ENCODE data around the gene TBC1D22B. TPM values are rescaled to one million over a fixed set of nuclear protein-coding genes. Genes with fewer than 3 reads are reported as not detected.

Gene TBC1D22B
- polyA plus RNA-seq, 2 of the 4 experiments (the other 2 are of a cell fraction) = 5.7 to 6.4 TPM

DNA sequence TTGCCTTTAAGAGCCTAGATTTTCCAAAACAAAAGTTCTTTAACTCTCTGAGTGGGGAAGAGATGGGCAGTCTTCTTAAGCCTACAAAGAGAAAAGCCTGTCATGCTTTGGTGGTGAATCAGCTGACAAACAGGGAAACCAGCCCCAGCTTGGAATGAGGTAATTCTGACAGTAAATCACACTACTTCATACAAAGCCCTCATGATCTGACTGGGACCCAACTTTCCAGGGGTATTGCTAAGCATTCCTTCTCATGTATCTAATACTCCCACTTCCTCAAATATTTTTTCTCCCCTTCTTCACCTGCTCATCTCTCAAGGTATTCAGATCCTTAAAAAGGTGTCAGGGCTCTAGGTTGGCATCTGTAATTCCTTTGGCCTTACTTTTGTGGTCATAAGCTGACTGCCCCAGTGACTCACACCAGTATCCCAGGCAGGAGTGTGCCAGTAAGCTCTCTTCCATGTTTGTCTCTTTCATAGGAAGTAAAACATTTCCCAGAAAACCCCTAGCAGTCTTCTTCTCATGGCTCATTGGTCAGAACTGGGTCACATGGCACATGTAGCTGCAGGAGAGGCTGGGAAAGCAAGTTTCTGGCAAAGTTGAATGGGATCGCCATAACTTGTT is 15.0 kb upstream of the TBC1D22B start:
- H3K27ac ChIP-seq = peak overlapping the region; percentile 93 to 94
- ChIA-PET POLR2A (interaction anchor here (0.6 to 1.5 kb wide), 3 partner anchors 15 to 221 kb away, joined by 3 to 10 read pairs (median 6); partner anchors contain the start of genes TBC1D22B and TMEM217), CTCF (interaction anchor here (1.2 to 3.0 kb wide), 4 partner anchors 32 to 357 kb away, joined by 3 to 10 read pairs (median 4); partner anchors contain the start of gene C6orf89)
- ATAC-seq = peak; percentile 77 to 81
- 13% methylated on average over 1 of the region's 1 CpG for WGBS (ENCODE audit: missing lambda C conversion rate)
- H3K4me1 ChIP-seq = peaks cover 79% of the 10 kb centered on the region
- H3K9me3 ChIP-seq = no peaks in the 10 kb centered on the region
- FAIRE-seq = no peak
- DNase-seq (ENCODE audit: low read depth in 1 of 2, low spot score in 1 of 2) = peak; percentile 52 to 90
- peak overlapping the region; percentile 59 for H3K4me2 ChIP-seq
- H3K4me3 ChIP-seq = 0 out of 3 replicates have a peak overlapping the region, but pooled peaks have one; percentile 19
- TF ChIP-seq NFE2L2 (conservative IDR thresholded peaks at IDR 0.05; ENCODE audit: low read length) (no peak), HOXB13 (CRISPR knock-in tag; IDR thresholded peaks at IDR 0.05; ENCODE audit: low read depth) (0 out of 2 replicates have a peak, but pooled peaks have one; percentile 38), MAX (IDR thresholded peaks at IDR 0.05) (peak; percentile 54), FOSL2 (IDR thresholded peaks at IDR 0.05) (no peak), FOSL2 (CRISPR knock-in tag; IDR thresholded peaks at IDR 0.05) (peak; percentile 70), HOXA7 (CRISPR knock-in tag; IDR thresholded peaks at IDR 0.05) (no peak), ZNF302 (CRISPR knock-in tag; IDR thresholded peaks at IDR 0.05) (no peak), KDM5A (IDR thresholded peaks at IDR 0.05) (no peak), KDM1A (IDR thresholded peaks at IDR 0.05; ENCODE audit: low read depth) (no peak), GATA3 (IDR thresholded peaks at IDR 0.05; ENCODE audit: borderline replicate concordance) (peak; percentile 63; the same call in 1 of the 2 replicates), SREBF2 (IDR thresholded peaks at IDR 0.05) (no peak), USF2 (IDR thresholded peaks at IDR 0.05) (peak; percentile 82), JUNB (IDR thresholded peaks at IDR 0.05) (peak; percentile 69; the same call in 1 of the 2 replicates), RFX5 (IDR thresholded peaks at IDR 0.05) (no peak), CHD2 (IDR thresholded peaks at IDR 0.05; ENCODE audit: low read length, partially characterized antibody) (no peak), BCL3 (IDR thresholded peaks at IDR 0.05) (0 out of 3 replicates have a peak, but pooled peaks have one; percentile 39), RAD21 (conservative IDR thresholded peaks at IDR 0.05 in 1 of 2, IDR thresholded peaks at IDR 0.05 in 1 of 2) (no peak), CBX2 (IDR thresholded peaks at IDR 0.05; ENCODE audit: borderline replicate concordance, low read depth) (no peak), PBX3 (IDR thresholded peaks at IDR 0.05) (no peak; the same call in 1 of the 2 replicates), FOXS1 (CRISPR knock-in tag; IDR thresholded peaks at IDR 0.05) (no peak), HEYL (CRISPR knock-in tag; IDR thresholded peaks at IDR 0.05) (no peak), NPAS2 (CRISPR knock-in tag; IDR thresholded peaks at IDR 0.05; ENCODE audit: borderline replicate concordance) (no peak), CEBPB (IDR thresholded peaks at IDR 0.05) (peak in 1 of 2 experiments; percentile 48; a peak in 1 of 4 replicates), POLR2AphosphoS2 (conservative IDR thresholded peaks at IDR 0.05; ENCODE audit: low read length) (no peak), E2F6 (IDR thresholded peaks at IDR 0.05; ENCODE audit: borderline replicate concordance, low read depth) (peak; percentile 33; the same call in 1 of the 2 replicates), ZC3H11A (IDR thresholded peaks at IDR 0.05) (no peak), HDAC2 (IDR thresholded peaks at IDR 0.05) (no peak), MAZ (IDR thresholded peaks at IDR 0.05; ENCODE audit: borderline replicate concordance, low read depth, low read length) (no peak), JUN (IDR thresholded peaks at IDR 0.05) (peak in 1 of 2 experiments; percentile 33; a peak in 1 of 5 replicates)
- TF ChIP-seq, protein P1, sequence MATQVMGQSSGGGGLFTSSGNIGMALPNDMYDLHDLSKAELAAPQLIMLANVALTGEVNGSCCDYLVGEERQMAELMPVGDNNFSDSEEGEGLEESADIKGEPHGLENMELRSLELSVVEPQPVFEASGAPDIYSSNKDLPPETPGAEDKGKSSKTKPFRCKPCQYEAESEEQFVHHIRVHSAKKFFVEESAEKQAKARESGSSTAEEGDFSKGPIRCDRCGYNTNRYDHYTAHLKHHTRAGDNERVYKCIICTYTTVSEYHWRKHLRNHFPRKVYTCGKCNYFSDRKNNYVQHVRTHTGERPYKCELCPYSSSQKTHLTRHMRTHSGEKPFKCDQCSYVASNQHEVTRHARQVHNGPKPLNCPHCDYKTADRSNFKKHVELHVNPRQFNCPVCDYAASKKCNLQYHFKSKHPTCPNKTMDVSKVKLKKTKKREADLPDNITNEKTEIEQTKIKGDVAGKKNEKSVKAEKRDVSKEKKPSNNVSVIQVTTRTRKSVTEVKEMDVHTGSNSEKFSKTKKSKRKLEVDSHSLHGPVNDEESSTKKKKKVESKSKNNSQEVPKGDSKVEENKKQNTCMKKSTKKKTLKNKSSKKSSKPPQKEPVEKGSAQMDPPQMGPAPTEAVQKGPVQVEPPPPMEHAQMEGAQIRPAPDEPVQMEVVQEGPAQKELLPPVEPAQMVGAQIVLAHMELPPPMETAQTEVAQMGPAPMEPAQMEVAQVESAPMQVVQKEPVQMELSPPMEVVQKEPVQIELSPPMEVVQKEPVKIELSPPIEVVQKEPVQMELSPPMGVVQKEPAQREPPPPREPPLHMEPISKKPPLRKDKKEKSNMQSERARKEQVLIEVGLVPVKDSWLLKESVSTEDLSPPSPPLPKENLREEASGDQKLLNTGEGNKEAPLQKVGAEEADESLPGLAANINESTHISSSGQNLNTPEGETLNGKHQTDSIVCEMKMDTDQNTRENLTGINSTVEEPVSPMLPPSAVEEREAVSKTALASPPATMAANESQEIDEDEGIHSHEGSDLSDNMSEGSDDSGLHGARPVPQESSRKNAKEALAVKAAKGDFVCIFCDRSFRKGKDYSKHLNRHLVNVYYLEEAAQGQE (IDR thresholded peaks at IDR 0.05) = no peak
- TF ChIP-seq, protein P2, sequence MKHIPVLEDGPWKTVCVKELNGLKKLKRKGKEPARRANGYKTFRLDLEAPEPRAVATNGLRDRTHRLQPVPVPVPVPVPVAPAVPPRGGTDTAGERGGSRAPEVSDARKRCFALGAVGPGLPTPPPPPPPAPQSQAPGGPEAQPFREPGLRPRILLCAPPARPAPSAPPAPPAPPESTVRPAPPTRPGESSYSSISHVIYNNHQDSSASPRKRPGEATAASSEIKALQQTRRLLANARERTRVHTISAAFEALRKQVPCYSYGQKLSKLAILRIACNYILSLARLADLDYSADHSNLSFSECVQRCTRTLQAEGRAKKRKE (CRISPR knock-in tag; IDR thresholded peaks at IDR 0.05; ENCODE audit: low read depth) = no peak
